ENCODE results near the gene HRH1. TPM values are rescaled to one million over a fixed set of nuclear protein-coding genes. Genes with fewer than 3 reads are reported as not detected.

The HRH1 gene
- total and polyA plus RNA-seq, 2 donors (not counting 1 experiment from before 2014, with no cell fraction given): not detected

DNA sequence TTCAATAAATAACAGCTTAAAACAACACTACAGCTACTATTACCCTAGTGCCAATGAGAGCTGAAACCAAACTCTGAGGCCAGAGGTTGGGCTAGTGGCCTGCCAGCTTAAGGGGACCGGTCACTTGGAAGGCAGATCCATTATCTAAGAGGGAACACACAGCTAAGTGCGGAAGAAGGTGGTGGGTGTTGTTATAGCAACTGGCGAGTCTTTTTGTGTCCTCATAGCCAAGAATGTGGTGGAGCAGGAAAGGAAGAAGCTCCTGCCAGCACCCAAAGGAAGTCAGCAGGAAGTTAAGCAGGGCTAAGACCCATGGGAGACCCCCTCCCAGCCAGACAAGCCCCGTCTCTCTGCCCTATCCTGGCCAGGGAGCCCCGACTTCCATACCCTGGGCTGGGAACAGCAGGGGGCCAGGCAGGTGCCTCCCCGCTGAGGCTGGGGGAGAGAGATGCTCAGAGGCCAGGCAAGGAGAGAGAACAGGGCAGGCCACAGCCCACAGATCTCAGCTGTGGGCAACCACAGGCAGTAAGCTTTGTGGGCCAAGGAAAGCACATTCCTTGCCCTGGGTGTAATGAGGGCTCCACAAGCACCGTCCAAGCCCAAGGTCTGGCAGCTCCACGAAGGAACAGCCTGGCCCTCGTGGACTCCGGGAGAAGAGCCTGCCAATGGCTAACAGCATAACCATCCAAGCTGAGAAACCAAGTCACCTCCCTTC lies 34.0 kb upstream of the HRH1 start:
- CTCF ChIA-PET: no interaction called here
- Histone ChIP-seq H3K79me2 (ENCODE audit: control insufficient read depth, insufficient read depth, low read length) (no peaks in the 10 kb centered on the region), H3K27ac (ENCODE audit: low read length in 2 of 2) (no peak overlapping the region), H4K20me1 (ENCODE audit: control insufficient read depth, insufficient read depth, low read length, poor library complexity, severe bottlenecking) (no peaks in the 10 kb centered on the region), H3K4me1 (ENCODE audit: control insufficient read depth in 2 of 2, insufficient read depth in 2 of 2, low read length in 2 of 2) (no peaks in the 10 kb centered on the region), H3K27me3 (replicated peaks in 1 of 4; ENCODE audit: control extremely low read depth in 1 of 4, control insufficient read depth in 3 of 4, insufficient read depth in 4 of 4, low read length in 3 of 4) (peaks cover 0 to 10% (median 2%) of the 10 kb centered on the region in 4 experiments), H3K9ac (ENCODE audit: low read length) (no peak overlapping the region), H2AFZ (ENCODE audit: insufficient read depth, low read depth, low read length, poor library complexity, severe bottlenecking) (no peak overlapping the region), H3K4me3 (ENCODE audit: control extremely low read depth in 1 of 5, extremely low read depth in 1 of 5, insufficient read depth in 1 of 5, low read depth in 2 of 5, low read length in 4 of 5) (no peak overlapping the region), H3K4me2 (replicated peaks; ENCODE audit: low read depth, low read length, poor library complexity, severe bottlenecking) (no peak overlapping the region), H3K9me3 (ENCODE audit: control extremely low read depth in 1 of 3, control insufficient read depth in 2 of 3, insufficient read depth in 1 of 3, low read length in 2 of 3) (peaks cover 1 to 11% (median 5%) of the 10 kb centered on the region in 3 donors), H3K36me3 (replicated peaks in 1 of 2; ENCODE audit: control extremely low read depth in 1 of 2, control insufficient read depth in 1 of 2, extremely low read depth in 1 of 2, insufficient read depth in 2 of 2, low read length in 1 of 2) (no peaks in the 10 kb centered on the region)
- Mint-ChIP-seq H3K4me3 (no peak overlapping the region), H3K4me1 (no peaks in the 10 kb centered on the region), H3K27me3 (peaks cover 39% of the 10 kb centered on the region), H3K27ac (no peak overlapping the region), H3K9me3 (ENCODE audit: insufficient read depth) (peaks cover 12% of the 10 kb centered on the region)
- 48% methylated on average over 5 of the region's 10 CpGs for WGBS (ENCODE audit: insufficient coverage)
- intact Hi-C loops (cut with micrococcal nuclease): no loop called here
- POLR2A ChIA-PET: no interaction called here
- no peak for ATAC-seq (ENCODE audit: low read depth)
- TF ChIP-seq EZH2 (IDR thresholded peaks at IDR 0.05; ENCODE audit: borderline replicate concordance, insufficient read depth, low read depth, low read length, poor library complexity, severe bottlenecking): no peak
- TF ChIP-seq, protein P1, sequence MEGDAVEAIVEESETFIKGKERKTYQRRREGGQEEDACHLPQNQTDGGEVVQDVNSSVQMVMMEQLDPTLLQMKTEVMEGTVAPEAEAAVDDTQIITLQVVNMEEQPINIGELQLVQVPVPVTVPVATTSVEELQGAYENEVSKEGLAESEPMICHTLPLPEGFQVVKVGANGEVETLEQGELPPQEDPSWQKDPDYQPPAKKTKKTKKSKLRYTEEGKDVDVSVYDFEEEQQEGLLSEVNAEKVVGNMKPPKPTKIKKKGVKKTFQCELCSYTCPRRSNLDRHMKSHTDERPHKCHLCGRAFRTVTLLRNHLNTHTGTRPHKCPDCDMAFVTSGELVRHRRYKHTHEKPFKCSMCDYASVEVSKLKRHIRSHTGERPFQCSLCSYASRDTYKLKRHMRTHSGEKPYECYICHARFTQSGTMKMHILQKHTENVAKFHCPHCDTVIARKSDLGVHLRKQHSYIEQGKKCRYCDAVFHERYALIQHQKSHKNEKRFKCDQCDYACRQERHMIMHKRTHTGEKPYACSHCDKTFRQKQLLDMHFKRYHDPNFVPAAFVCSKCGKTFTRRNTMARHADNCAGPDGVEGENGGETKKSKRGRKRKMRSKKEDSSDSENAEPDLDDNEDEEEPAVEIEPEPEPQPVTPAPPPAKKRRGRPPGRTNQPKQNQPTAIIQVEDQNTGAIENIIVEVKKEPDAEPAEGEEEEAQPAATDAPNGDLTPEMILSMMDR (IDR thresholded peaks at IDR 0.05): no peak
- DNase-seq: no peak

DNA sequence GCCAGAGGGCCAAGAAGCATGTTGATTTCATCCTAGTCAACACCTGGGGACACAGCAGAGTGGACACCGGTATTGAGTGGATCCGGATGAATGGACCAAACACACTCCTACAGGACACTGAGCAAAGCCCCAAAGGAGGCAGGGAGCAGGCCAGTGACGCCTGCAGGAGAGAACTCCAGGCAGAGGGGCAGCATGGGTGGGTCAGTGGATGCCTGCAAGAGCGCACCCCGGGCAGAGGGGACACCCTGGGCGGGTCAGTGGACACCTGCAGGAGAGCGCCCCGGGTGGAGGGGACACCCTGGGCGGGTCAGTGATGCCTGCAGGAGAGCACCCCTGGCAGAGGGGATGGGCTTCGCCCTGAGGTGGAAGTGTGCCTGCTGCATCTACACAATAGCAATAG lies 27.6 kb upstream of the HRH1 start:
- Mint-ChIP-seq H3K9me3 (ENCODE audit: insufficient read depth) (peaks cover 12% of the 10 kb centered on the region), H3K4me3 (no peak overlapping the region), H3K4me1 (no peaks in the 10 kb centered on the region), H3K27ac (no peak overlapping the region), H3K27me3 (peaks cover 11% of the 10 kb centered on the region)
- Histone ChIP-seq H3K27me3 (replicated peaks in 1 of 4; ENCODE audit: control extremely low read depth in 1 of 4, control insufficient read depth in 3 of 4, insufficient read depth in 4 of 4, low read length in 3 of 4) (no peaks in the 10 kb centered on the region), H3K9me3 (ENCODE audit: control extremely low read depth in 1 of 3, control insufficient read depth in 2 of 3, insufficient read depth in 1 of 3, low read length in 2 of 3) (peaks cover 1 to 6% (median 5%) of the 10 kb centered on the region in 3 donors), H3K36me3 (replicated peaks in 1 of 2; ENCODE audit: control extremely low read depth in 1 of 2, control insufficient read depth in 1 of 2, extremely low read depth in 1 of 2, insufficient read depth in 2 of 2, low read length in 1 of 2) (no peaks in the 10 kb centered on the region), H3K4me1 (ENCODE audit: control insufficient read depth in 2 of 2, insufficient read depth in 2 of 2, low read length in 2 of 2) (no peaks in the 10 kb centered on the region), H3K4me3 (ENCODE audit: control extremely low read depth in 1 of 5, extremely low read depth in 1 of 5, insufficient read depth in 1 of 5, low read depth in 2 of 5, low read length in 4 of 5) (no peak overlapping the region), H3K27ac (ENCODE audit: low read length in 2 of 2) (no peak overlapping the region), H3K9ac (ENCODE audit: low read length) (no peak overlapping the region), H4K20me1 (ENCODE audit: control insufficient read depth, insufficient read depth, low read length, poor library complexity, severe bottlenecking) (no peaks in the 10 kb centered on the region), H3K79me2 (ENCODE audit: control insufficient read depth, insufficient read depth, low read length) (no peaks in the 10 kb centered on the region), H2AFZ (ENCODE audit: insufficient read depth, low read depth, low read length, poor library complexity, severe bottlenecking) (no peak overlapping the region), H3K4me2 (replicated peaks; ENCODE audit: low read depth, low read length, poor library complexity, severe bottlenecking) (no peak overlapping the region)
- DNase-seq: no peak
- TF ChIP-seq, protein P1 (IDR thresholded peaks at IDR 0.05): no peak
- no peak for TF ChIP-seq EZH2 (IDR thresholded peaks at IDR 0.05; ENCODE audit: borderline replicate concordance, insufficient read depth, low read depth, low read length, poor library complexity, severe bottlenecking)
- ChIA-PET POLR2A (no interaction called here), CTCF (interaction anchor here (1.2 kb wide), 1 partner anchor 28 kb away, joined by 3 read pairs; no protein-coding TSS in a partner anchor)
- intact Hi-C loops (cut with micrococcal nuclease): no loop called here
- ATAC-seq (ENCODE audit: low read depth): no peak
- 94% methylated on average over 10 of the region's 10 CpGs for WGBS (ENCODE audit: insufficient coverage)
